DOHH2 (cell line): ENCODE measurements around the gene DRD5.

Source experiments
- EZH2phosphoT487 ChIP-seq: fragments of 200-600 bp; sonication (generic); IDR thresholded peaks from 2 replicates; pipeline ENCODE4 v1.6.1; 2017; ENCODE audit warnings: borderline replicate concordance, mild to moderate bottlenecking, antibody characterized with exemption, low read length, moderate library complexity, mixed read lengths
- TF ChIP-seq, protein P1 (sequence below): fragments of 200-600 bp; sonication (generic); IDR thresholded peaks from one replicate; pipeline ENCODE4 v1.5.1; 2014; ENCODE audit warnings: antibody characterized with exemption, mild to moderate bottlenecking, low read depth, low read length; ENCODE audit not compliant: poor library complexity, severe bottlenecking

- TF ChIP-seq, protein P1, sequence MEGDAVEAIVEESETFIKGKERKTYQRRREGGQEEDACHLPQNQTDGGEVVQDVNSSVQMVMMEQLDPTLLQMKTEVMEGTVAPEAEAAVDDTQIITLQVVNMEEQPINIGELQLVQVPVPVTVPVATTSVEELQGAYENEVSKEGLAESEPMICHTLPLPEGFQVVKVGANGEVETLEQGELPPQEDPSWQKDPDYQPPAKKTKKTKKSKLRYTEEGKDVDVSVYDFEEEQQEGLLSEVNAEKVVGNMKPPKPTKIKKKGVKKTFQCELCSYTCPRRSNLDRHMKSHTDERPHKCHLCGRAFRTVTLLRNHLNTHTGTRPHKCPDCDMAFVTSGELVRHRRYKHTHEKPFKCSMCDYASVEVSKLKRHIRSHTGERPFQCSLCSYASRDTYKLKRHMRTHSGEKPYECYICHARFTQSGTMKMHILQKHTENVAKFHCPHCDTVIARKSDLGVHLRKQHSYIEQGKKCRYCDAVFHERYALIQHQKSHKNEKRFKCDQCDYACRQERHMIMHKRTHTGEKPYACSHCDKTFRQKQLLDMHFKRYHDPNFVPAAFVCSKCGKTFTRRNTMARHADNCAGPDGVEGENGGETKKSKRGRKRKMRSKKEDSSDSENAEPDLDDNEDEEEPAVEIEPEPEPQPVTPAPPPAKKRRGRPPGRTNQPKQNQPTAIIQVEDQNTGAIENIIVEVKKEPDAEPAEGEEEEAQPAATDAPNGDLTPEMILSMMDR, result no peak
- no peak for TF ChIP-seq EZH2phosphoT487
Measured at GRCh38 chr4:9811806-9812205, 30.4 kb downstream of the DRD5 start.
